Trophoblast cell (in vitro differentiated cells and primary cell): ENCODE results near the gene AJAP1.

Source experiments
- DNase-seq, 2 donors: peaks; one replicate each; pipeline ENCODE4 v3.0.0-alpha.2; 2016
- H2AFZ ChIP-seq: 2 replicates; pipeline ENCODE4 v1.6.1; 2013; ENCODE audit warnings: low read length, moderate library complexity, mild to moderate bottlenecking; ENCODE audit not compliant: insufficient read depth, poor library complexity
- H2AK5ac ChIP-seq: 2 replicates; pipeline ENCODE4 v1.6.1; 2013; ENCODE audit warnings: mild to moderate bottlenecking, low read length
- H2BK120ac ChIP-seq: 2 replicates; pipeline ENCODE4 v1.6.1; 2013; ENCODE audit warnings: low read length, mild to moderate bottlenecking, moderate library complexity; ENCODE audit not compliant: insufficient read depth, poor library complexity
- H2BK12ac ChIP-seq: 2 replicates; pipeline ENCODE4 v1.6.1; 2013; ENCODE audit warnings: mild to moderate bottlenecking, low read length, moderate library complexity
- H2BK5ac ChIP-seq: 2 replicates; pipeline ENCODE4 v1.6.1; 2013; ENCODE audit warnings: low read length, low read depth, moderate library complexity, mild to moderate bottlenecking; ENCODE audit not compliant: poor library complexity
- H3K14ac ChIP-seq: 2 replicates; pipeline ENCODE4 v1.6.1; 2013; ENCODE audit warnings: mild to moderate bottlenecking, low read length
- H3K18ac ChIP-seq: 2 replicates; pipeline ENCODE4 v1.6.1; 2013; ENCODE audit warnings: mild to moderate bottlenecking, low read length
- H3K23ac ChIP-seq: 2 replicates; pipeline ENCODE4 v1.6.1; 2013; ENCODE audit warnings: low read length
- H3K27ac ChIP-seq: 2 replicates; pipeline ENCODE4 v1.5.1; 2013; ENCODE audit warnings: low read depth, mild to moderate bottlenecking, inconsistent platforms, low read length, moderate library complexity
- H3K27me3 ChIP-seq: 2 replicates; pipeline ENCODE4 v1.6.1; 2013; ENCODE audit warnings: inconsistent platforms, mild to moderate bottlenecking, low read length, moderate library complexity; ENCODE audit not compliant: insufficient read depth
- H3K36me3 ChIP-seq, 2 experiments: 1 replicate in 1 of 2; 2 replicates in 1 of 2; pipeline ENCODE4 v1.6.1; 2013; ENCODE audit warnings: low read length in 2 of 2, mild to moderate bottlenecking in 2 of 2, moderate library complexity in 1 of 2; ENCODE audit not compliant: insufficient read depth in 2 of 2, control insufficient read depth in 1 of 2
- H3K4ac ChIP-seq: 2 replicates; pipeline ENCODE4 v1.6.1; 2013; ENCODE audit warnings: low read depth, mild to moderate bottlenecking, low read length, moderate library complexity
- H3K4me1 ChIP-seq, 2 experiments: 1 replicate in 1 of 2; 2 replicates in 1 of 2; pipeline ENCODE4 v1.6.1; 2013; ENCODE audit warnings: low read length in 2 of 2, mild to moderate bottlenecking in 2 of 2, moderate library complexity in 1 of 2; ENCODE audit not compliant: insufficient read depth in 2 of 2, control insufficient read depth in 1 of 2
- H3K4me2 ChIP-seq: 2 replicates; pipeline ENCODE4 v1.6.1; 2013; ENCODE audit warnings: inconsistent platforms, mild to moderate bottlenecking, low read length, moderate library complexity
- H3K4me3 ChIP-seq: 2 replicates; pipeline ENCODE4 v1.5.1; 2013; ENCODE audit warnings: mild to moderate bottlenecking, low read depth, low read length, inconsistent platforms
- H3K79me1 ChIP-seq: one replicate; pipeline ENCODE4 v1.6.1; 2013; ENCODE audit warnings: low read length
- H3K79me2 ChIP-seq: 2 replicates; pipeline ENCODE4 v1.6.1; 2013; ENCODE audit warnings: low read length, mild to moderate bottlenecking; ENCODE audit not compliant: control insufficient read depth, insufficient read depth, poor library complexity
- H3K9ac ChIP-seq: 2 replicates; pipeline ENCODE4 v1.6.1; 2013; ENCODE audit warnings: mild to moderate bottlenecking, low read length
- H3K9me3 ChIP-seq: 2 replicates; pipeline ENCODE4 v1.6.1; 2013; ENCODE audit warnings: low read depth, mild to moderate bottlenecking, control low read depth, inconsistent platforms, low read length; ENCODE audit not compliant: insufficient read depth
- H4K12ac ChIP-seq: 2 replicates; pipeline ENCODE4 v1.6.1; 2013; ENCODE audit warnings: low read depth, mild to moderate bottlenecking, low read length, moderate library complexity
- H4K8ac ChIP-seq: 2 replicates; pipeline ENCODE4 v1.6.1; 2013; ENCODE audit warnings: low read depth, mild to moderate bottlenecking, low read length, moderate library complexity
- H4K91ac ChIP-seq: one replicate; pipeline ENCODE4 v1.6.1; 2013; ENCODE audit warnings: low read depth, mild to moderate bottlenecking, low read length, moderate library complexity
- WGBS: extraction: QIAGEN DNeasy Blood & Tissue Kit; methylation state at CpG from one replicate; pipeline ENCODE4 v1.1.7; 2013; ENCODE audit warnings: missing lambda C conversion rate; ENCODE audit not compliant: insufficient read length, insufficient coverage; ENCODE audit errors: extremely low coverage; 5-methylcytosine and 5-hydroxymethylcytosine counted together

AJAP1 gene

DNA sequence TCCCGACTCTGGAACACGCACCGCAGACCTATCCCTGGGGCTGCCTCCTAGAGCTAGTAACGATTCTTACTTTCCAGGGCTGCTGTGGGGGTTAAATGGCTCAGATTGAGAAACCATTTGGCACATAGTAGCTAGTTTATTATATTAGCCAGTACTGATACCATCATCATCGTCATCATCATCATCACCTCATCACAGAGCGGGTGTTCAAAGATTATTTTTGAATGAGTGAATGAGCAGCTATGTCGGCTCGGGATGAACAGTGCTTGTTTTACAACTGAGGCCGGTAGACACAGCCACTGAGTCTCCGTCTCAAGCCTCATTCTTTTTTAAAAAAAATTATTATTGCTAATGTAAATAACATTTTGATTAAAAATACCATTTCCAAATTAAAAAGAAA, 13.5 kb upstream of the AJAP1 start:
- no peak overlapping the region for H2BK5ac ChIP-seq
- H4K91ac ChIP-seq = no peak overlapping the region
- H3K79me1 ChIP-seq = no peaks in the 10 kb centered on the region
- peaks cover 2% of the 10 kb centered on the region for H3K9me3 ChIP-seq
- no peak for DNase-seq
- no peak overlapping the region for H2BK120ac ChIP-seq
- H3K9ac ChIP-seq = no peak overlapping the region
- H3K18ac ChIP-seq = no peak overlapping the region
- H3K4ac ChIP-seq = no peak overlapping the region
- H2AK5ac ChIP-seq = no peak overlapping the region
- no peak overlapping the region for H3K4me3 ChIP-seq
- H4K12ac ChIP-seq = no peak overlapping the region
- H3K79me2 ChIP-seq = no peaks in the 10 kb centered on the region
- no peaks in the 10 kb centered on the region for H3K27me3 ChIP-seq
- no peaks in the 10 kb centered on the region for H3K36me3 ChIP-seq
- WGBS = no CpG with 5 or more reads among the region's 10 CpGs
- peaks cover 3 to 7% of the 10 kb centered on the region in 2 experiments for H3K4me1 ChIP-seq
- no peak overlapping the region for H3K27ac ChIP-seq
- no peak overlapping the region for H2AFZ ChIP-seq
- no peak overlapping the region for H3K14ac ChIP-seq
- H3K23ac ChIP-seq = no peak overlapping the region
- no peak overlapping the region for H4K8ac ChIP-seq
- H2BK12ac ChIP-seq = no peak overlapping the region
- no peak overlapping the region for H3K4me2 ChIP-seq

DNA sequence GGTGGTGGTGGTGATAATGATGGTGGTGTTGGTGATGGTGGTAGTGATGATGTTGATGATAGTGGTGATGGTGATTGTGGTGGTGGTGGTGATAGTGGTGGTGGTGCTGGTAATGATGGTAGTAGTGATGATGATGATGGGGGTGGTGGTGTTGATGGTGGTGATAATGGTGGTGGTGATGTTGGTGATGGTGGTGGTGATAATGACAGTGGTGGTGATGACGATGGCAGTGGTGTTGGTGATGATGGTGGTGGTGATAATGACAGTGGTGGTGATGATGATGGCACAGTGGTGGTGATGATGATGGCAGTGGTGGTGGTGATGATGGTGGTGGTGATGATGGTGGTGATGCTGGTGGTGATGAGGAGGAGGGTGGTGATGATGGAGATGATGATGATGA, 7.0 kb upstream of the AJAP1 start:
- Histone ChIP-seq H2BK5ac (no peak overlapping the region), H4K8ac (no peak overlapping the region), H3K9ac (no peak overlapping the region), H3K79me1 (peaks cover 5% of the 10 kb centered on the region), H3K4ac (no peak overlapping the region), H3K79me2 (no peaks in the 10 kb centered on the region), H3K9me3 (peaks cover 11% of the 10 kb centered on the region), H2AK5ac (no peak overlapping the region), H2AFZ (no peak overlapping the region), H3K4me1 (peaks cover 10 to 17% of the 10 kb centered on the region in 2 experiments), H4K91ac (no peak overlapping the region), H3K4me3 (peak overlapping the region; percentile 54), H3K27me3 (no peaks in the 10 kb centered on the region), H2BK120ac (no peak overlapping the region), H3K36me3 (no peaks in the 10 kb centered on the region), H3K18ac (no peak overlapping the region), H4K12ac (no peak overlapping the region), H3K27ac (no peak overlapping the region), H2BK12ac (no peak overlapping the region), H3K23ac (no peak overlapping the region), H3K14ac (no peak overlapping the region), H3K4me2 (no peak overlapping the region)
- DNase-seq = no peak
- WGBS = no CpG with 5 or more reads among the region's 1 CpG

DNA sequence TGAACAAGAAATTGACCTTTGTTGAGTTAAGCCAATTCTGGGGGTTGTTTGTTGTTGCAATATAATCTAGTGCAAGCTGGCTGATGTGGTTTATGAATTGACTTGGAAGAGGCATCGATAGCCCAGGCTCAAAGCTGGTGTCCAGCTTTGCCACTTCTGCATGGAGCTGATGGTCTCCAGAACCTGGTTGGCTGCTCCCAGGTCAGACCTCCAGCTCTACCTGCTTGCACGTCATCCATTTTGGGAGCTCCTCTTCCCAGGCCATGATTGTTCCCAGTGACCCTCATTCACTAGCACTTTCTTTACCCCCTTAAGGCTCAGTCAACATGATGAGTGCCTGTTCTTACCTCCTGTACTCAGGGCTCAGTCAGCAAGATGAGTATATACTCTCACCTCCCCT, 5.8 kb upstream of the AJAP1 start:
- Histone ChIP-seq H3K27ac (no peak overlapping the region), H3K4me1 (peaks cover 10 to 17% of the 10 kb centered on the region in 2 experiments), H3K36me3 (no peaks in the 10 kb centered on the region), H4K12ac (no peak overlapping the region), H3K9me3 (peaks cover 11% of the 10 kb centered on the region), H3K14ac (no peak overlapping the region), H4K8ac (no peak overlapping the region), H4K91ac (no peak overlapping the region), H3K79me2 (no peaks in the 10 kb centered on the region), H2AK5ac (no peak overlapping the region), H3K79me1 (peaks cover 5% of the 10 kb centered on the region), H3K9ac (no peak overlapping the region), H3K4ac (no peak overlapping the region), H3K18ac (no peak overlapping the region), H2BK12ac (no peak overlapping the region), H3K4me2 (no peak overlapping the region), H2BK5ac (no peak overlapping the region), H3K23ac (no peak overlapping the region), H2BK120ac (no peak overlapping the region), H2AFZ (no peak overlapping the region), H3K4me3 (no peak overlapping the region), H3K27me3 (peaks cover 4% of the 10 kb centered on the region)
- no CpG with 5 or more reads among the region's 2 CpGs for WGBS
- DNase-seq = no peak

DNA sequence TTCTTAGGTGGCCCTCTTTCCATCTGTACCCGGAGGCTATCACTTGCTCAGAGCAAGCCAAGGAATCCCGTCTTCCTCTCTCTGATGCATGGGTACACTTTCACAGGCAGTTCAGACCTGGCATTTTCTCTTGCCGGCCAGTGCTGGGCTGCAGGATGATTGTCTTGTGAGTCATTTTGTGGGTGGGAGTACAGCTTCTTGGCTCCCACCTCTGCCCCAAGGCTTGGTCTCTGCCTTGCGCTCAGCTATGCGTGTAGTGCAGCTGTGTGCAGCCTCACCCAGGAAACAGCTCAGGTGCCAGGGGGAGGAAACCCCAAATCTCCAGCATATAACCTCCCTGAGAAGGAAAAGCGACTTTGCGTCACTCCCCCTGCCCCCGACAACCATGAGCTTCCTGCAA, 3.9 kb upstream of the AJAP1 start:
- no CpG with 5 or more reads among the region's 8 CpGs for WGBS
- H4K91ac ChIP-seq = no peak overlapping the region
- no peak overlapping the region for H2AK5ac ChIP-seq
- no peak overlapping the region for H2BK12ac ChIP-seq
- H3K4ac ChIP-seq = no peak overlapping the region
- peaks cover 12% of the 10 kb centered on the region for H3K27me3 ChIP-seq
- H2AFZ ChIP-seq = no peak overlapping the region
- H3K9ac ChIP-seq = no peak overlapping the region
- H3K4me1 ChIP-seq = peaks cover 10 to 26% of the 10 kb centered on the region in 2 experiments
- H2BK120ac ChIP-seq = no peak overlapping the region
- no peak overlapping the region for H3K23ac ChIP-seq
- peaks cover 2% of the 10 kb centered on the region for H3K79me2 ChIP-seq
- no peak overlapping the region for H3K4me3 ChIP-seq
- H4K8ac ChIP-seq = no peak overlapping the region
- H3K18ac ChIP-seq = no peak overlapping the region
- H4K12ac ChIP-seq = no peak overlapping the region
- peaks cover 9% of the 10 kb centered on the region for H3K9me3 ChIP-seq
- no peak overlapping the region for H3K14ac ChIP-seq
- no peak overlapping the region for H3K4me2 ChIP-seq
- H3K79me1 ChIP-seq = peaks cover 5% of the 10 kb centered on the region
- no peak overlapping the region for H2BK5ac ChIP-seq
- no peaks in the 10 kb centered on the region for H3K36me3 ChIP-seq
- no peak overlapping the region for H3K27ac ChIP-seq
- peak in 1 of 2 donors; percentile 15 for DNase-seq
